Thyroid gland (tissue), 4 donors: ENCODE data around the gene SLC25A10. TPM values are rescaled to one million over a fixed set of nuclear protein-coding genes. Genes with fewer than 3 reads are reported as not detected.

Experiments used
- DNase-seq, 2 donors: peaks; one replicate each; pipeline ENCODE4 v3.0.0-alpha.2; 2019
- H3K27ac ChIP-seq, 3 donors: fragments of 200-600 bp; sonication (generic); 1 replicate in 2 of 3; 2 replicates in 1 of 3; pipeline ENCODE4 v1.5.1; 2016 to 2019; ENCODE audit warnings: mild to moderate bottlenecking in 1 of 3, moderate library complexity in 1 of 3
- H3K27me3 ChIP-seq: fragments of 200-600 bp; sonication (generic); one replicate; pipeline ENCODE4 v1.5.1; 2019
- H3K36me3 ChIP-seq, 2 donors: fragments of 200-600 bp; sonication (generic); one replicate each; pipeline ENCODE4 v1.5.1; 2016 to 2019
- H3K4me1 ChIP-seq, 2 donors: fragments of 200-600 bp; sonication (generic); one replicate each; pipeline ENCODE4 v1.5.1; 2017 to 2019
- H3K4me3 ChIP-seq, 3 donors: fragments of 200-600 bp; sonication (generic); replicated peaks in 1 of 3; 1 replicate in 2 of 3; 2 replicates in 1 of 3; pipeline ENCODE4 v1.5.1; 2016; ENCODE audit warnings: mild to moderate bottlenecking in 1 of 3
- H3K9me3 ChIP-seq: fragments of 200-600 bp; sonication (generic); one replicate; pipeline ENCODE4 v1.5.1; 2017
- CTCF ChIP-seq, 6 experiments: fragments of 200-600 bp in 3 of 6; fragments of 450-650 bp in 3 of 6; sonication (generic) in 3 of 6; IDR thresholded peaks; one replicate each; pipeline ENCODE4 v1.5.1; 2016 to 2019; ENCODE audit warnings: antibody characterized with exemption in 6 of 6, mild to moderate bottlenecking in 2 of 6, inconsistent platforms in 1 of 6, moderate library complexity in 1 of 6
- POLR2A ChIP-seq, 2 donors: fragments of 450-650 bp; IDR thresholded peaks; one replicate each; pipeline ENCODE4 v1.6.1; 2017; ENCODE audit warnings: antibody characterized with exemption in 2 of 2, mild to moderate bottlenecking in 2 of 2, moderate library complexity in 1 of 2
- WGBS, 2 donors: methylation state at CpG; one replicate each; pipeline ENCODE4 v1.1.5; 2017; 5-methylcytosine and 5-hydroxymethylcytosine counted together
- intact Hi-C: fragments of 100-400 bp; cut with DNase I; formaldehyde crosslinking; loops from one replicate; pipeline ENCODE4 v1.15.1; 2023
- microRNA-seq: library from miRNA; unstranded; fragments of <30 nt; microRNA quantifications from one replicate; pipeline ENCODE4, GENCODE V29; 2016
- small RNA-seq: library from RNA; depleted of rRNA; stranded (forward); fragments of <200 nt; gene quantifications from one replicate; pipeline ENCODE3, GENCODE V24; 2016
- total RNA-seq, 4 donors: library from RNA; depleted of rRNA; stranded (reverse); fragments of >200 nt; gene quantifications; one replicate each; pipeline ENCODE4 v1.2.3, GENCODE V29; 2016

The SLC25A10 gene
- total RNA-seq, 4 donors from 2014 or later = 8.9 to 26.3 (median 20.8) TPM

GRCh38 chr17:81740395-81740961 lies 28.4 kb downstream of the SLC25A10 start:
- no peak for DNase-seq
- Histone ChIP-seq H3K4me3 (no peak overlapping the region), H3K36me3 (no peaks in the 10 kb centered on the region), H3K27ac (no peak overlapping the region), H3K27me3 (no peaks in the 10 kb centered on the region), H3K9me3 (no peaks in the 10 kb centered on the region), H3K4me1 (peaks cover 0 to 2% of the 10 kb centered on the region in 2 donors)
- TF ChIP-seq POLR2A (IDR thresholded peaks at IDR 0.05) (no peak), CTCF (IDR thresholded peaks at IDR 0.05) (no peak)
- WGBS, 2 donors = 44 to 49% methylated on average over 19 to 26 of the region's 28 CpGs
- intact Hi-C loops = no loop called here

- intact Hi-C loops = no loop called here
- Histone ChIP-seq H3K9me3 (no peaks in the 10 kb centered on the region), H3K4me3 (no peak overlapping the region), H3K36me3 (no peaks in the 10 kb centered on the region), H3K27ac (no peak overlapping the region), H3K4me1 (no peaks in the 10 kb centered on the region), H3K27me3 (no peaks in the 10 kb centered on the region)
- WGBS, 2 donors = 55 to 58% methylated on average over 4 to 10 of the region's 22 CpGs
- DNase-seq = no peak
- no peak for TF ChIP-seq POLR2A (IDR thresholded peaks at IDR 0.05)
- TF ChIP-seq CTCF (IDR thresholded peaks at IDR 0.05) = no peak
Measured at GRCh38 chr17:81741049-81741593, 29.0 kb downstream of the SLC25A10 start.

GRCh38 chr17:81741594-81742452 lies 29.7 kb downstream of the SLC25A10 start:
- TF ChIP-seq POLR2A (IDR thresholded peaks at IDR 0.05) (no peak), CTCF (IDR thresholded peaks at IDR 0.05) (no peak)
- no peak for DNase-seq
- no peak overlapping the region for H3K27ac ChIP-seq
- H3K4me1 ChIP-seq = no peaks in the 10 kb centered on the region
- intact Hi-C loops = no loop called here
- no peaks in the 10 kb centered on the region for H3K9me3 ChIP-seq
- 46 to 64% methylated on average over 8 to 17 of the region's 26 CpGs for WGBS, 2 donors
- H3K27me3 ChIP-seq = no peaks in the 10 kb centered on the region
- no peaks in the 10 kb centered on the region for H3K36me3 ChIP-seq
- H3K4me3 ChIP-seq = no peak overlapping the region

Small RNAs within 50 kb of the gene (microRNA-seq; reads per million reads assigned to microRNA genes)
- gene MIR6786 = not detected

Small RNAs within 50 kb of the gene (small RNA-seq; reads per million reads assigned to genes)
- not detected for gene MIR6786

Other genes starting within 250 kb of the SLC25A10 start
- gene ACTG1, start 199.5 kb upstream of the SLC25A10 start, total RNA-seq = 1,000 to 10,000 TPM; 1,168 to 4,304 (median 2,945) TPM
- gene FSCN2, start 183.9 kb upstream of the SLC25A10 start, total RNA-seq = 10 to 100 TPM in 3 of 4 donors, 1 to 10 TPM in 1; 9.7 to 20.7 (median 17.0) TPM
- gene FAAP100, start 159.9 kb upstream of the SLC25A10 start, total RNA-seq = 10 to 100 TPM; 24.1 to 35.2 (median 31.0) TPM
- 10 to 100 TPM; 45.8 to 98.5 (median 58.1) TPM for gene NPLOC4, start 75.2 kb upstream of the SLC25A10 start, total RNA-seq
- gene TSPAN10, start 75.1 kb upstream of the SLC25A10 start, total RNA-seq = 1 to 10 TPM in 1 of 4 donors, under 1 TPM in 2, not detected in 1; 0.29 to 2.6 (median 0.40) TPM
- gene PDE6G, start 55.7 kb upstream of the SLC25A10 start, total RNA-seq = not detected
- 10 to 100 TPM; 20.5 to 46.3 (median 34.2) TPM for gene OXLD1, start 45.7 kb upstream of the SLC25A10 start, total RNA-seq
- 10 to 100 TPM in 1 of 4 donors, 1 to 10 TPM in 3; 4.4 to 11.4 (median 8.8) TPM for gene CCDC137, start 45.5 kb upstream of the SLC25A10 start, total RNA-seq
- 10 to 100 TPM; 29.7 to 46.5 (median 37.2) TPM for gene ARL16, start 28.5 kb upstream of the SLC25A10 start, total RNA-seq
- 10 to 100 TPM; 62.9 to 98.3 (median 67.3) TPM for gene HGS, start 28.3 kb upstream of the SLC25A10 start, total RNA-seq
- gene MRPL12, start 8.9 kb upstream of the SLC25A10 start, total RNA-seq = 10 to 100 TPM; 30.7 to 89.3 (median 46.4) TPM
- not detected for gene GCGR, start 91.9 kb downstream of the SLC25A10 start, total RNA-seq
- gene MCRIP1, start 121.0 kb downstream of the SLC25A10 start, total RNA-seq = 10 to 100 TPM; 55.2 to 88.6 (median 83.7) TPM
- not detected for gene PPP1R27, start 122.8 kb downstream of the SLC25A10 start, total RNA-seq
- 1,000 to 10,000 TPM in 1 of 4 donors, 100 to 1,000 TPM in 3; 548 to 1,124 (median 681) TPM for gene P4HB, start 148.3 kb downstream of the SLC25A10 start, total RNA-seq
- 100 to 1,000 TPM; 115 to 173 (median 164) TPM for gene ARHGDIA, start 159.1 kb downstream of the SLC25A10 start, total RNA-seq
- gene ALYREF, start 179.3 kb downstream of the SLC25A10 start, total RNA-seq = 100 to 1,000 TPM in 1 of 4 donors, 10 to 100 TPM in 3; 55.5 to 106 (median 75.4) TPM
- gene ANAPC11, start 179.4 kb downstream of the SLC25A10 start, total RNA-seq = 100 to 1,000 TPM in 3 of 4 donors, 10 to 100 TPM in 1; 88.8 to 202 (median 169) TPM
- 1 to 10 TPM in 1 of 4 donors, under 1 TPM in 2, not detected in 1; 0.33 to 1.1 (median 0.38) TPM for gene NPB, start 190.0 kb downstream of the SLC25A10 start, total RNA-seq
- gene PCYT2, start 199.1 kb downstream of the SLC25A10 start, total RNA-seq = 10 to 100 TPM; 30.4 to 36.5 (median 34.2) TPM
- gene SIRT7, start 205.9 kb downstream of the SLC25A10 start, total RNA-seq = 10 to 100 TPM in 3 of 4 donors, 1 to 10 TPM in 1; 8.9 to 23.5 (median 15.8) TPM
- 10 to 100 TPM; 28.2 to 51.8 (median 36.4) TPM for gene MAFG, start 215.5 kb downstream of the SLC25A10 start, total RNA-seq
- 10 to 100 TPM in 2 of 4 donors, 1 to 10 TPM in 2; 5.5 to 29.2 (median 13.9) TPM for gene PYCR1, start 225.0 kb downstream of the SLC25A10 start, total RNA-seq
- not detected for gene MYADML2, start 234.9 kb downstream of the SLC25A10 start, total RNA-seq
- gene NOTUM, start 248.9 kb downstream of the SLC25A10 start, total RNA-seq = under 1 TPM in 1 of 4 donors, not detected in 3; 0.40 TPM